ENCODE data around the gene HDAC10. TPM values are rescaled to one million over a fixed set of nuclear protein-coding genes. Genes with fewer than 3 reads are reported as not detected.
A peak's percentile ranks its signal among the peaks of the same experiment; 100 is the strongest.

Gene HDAC10
- total and polyA plus RNA-seq, 10 donors: 25.0 to 108 (median 69.9) TPM

- Histone ChIP-seq H3K4me3 (peak overlapping the region; percentile 20 to 91 (median 32)), H3K4me1 (peaks cover 77 to 100% (median 96%) of the 10 kb centered on the region in 6 donors), H3K9me3 (no peaks in the 10 kb centered on the region), H3K27ac (peak overlapping the region in 7 of 8 donors; percentile 43 to 96 (median 91)), H3K27me3 (replicated peaks in 1 of 7) (peaks cover 0 to 53% (median 9%) of the 10 kb centered on the region in 7 donors), H3K36me3 (peaks cover 0 to 20% (median 0%) of the 10 kb centered on the region in 6 donors)
- WGBS, 5 donors: 14 to 51% (median 24%) methylated on average over 6 to 59 of the region's 59 CpGs
- DNase-seq: no peak
- intact Hi-C loops (cut with DNase I; ENCODE audit: low total_unique reads): no loop called here
- TF ChIP-seq, protein P1, sequence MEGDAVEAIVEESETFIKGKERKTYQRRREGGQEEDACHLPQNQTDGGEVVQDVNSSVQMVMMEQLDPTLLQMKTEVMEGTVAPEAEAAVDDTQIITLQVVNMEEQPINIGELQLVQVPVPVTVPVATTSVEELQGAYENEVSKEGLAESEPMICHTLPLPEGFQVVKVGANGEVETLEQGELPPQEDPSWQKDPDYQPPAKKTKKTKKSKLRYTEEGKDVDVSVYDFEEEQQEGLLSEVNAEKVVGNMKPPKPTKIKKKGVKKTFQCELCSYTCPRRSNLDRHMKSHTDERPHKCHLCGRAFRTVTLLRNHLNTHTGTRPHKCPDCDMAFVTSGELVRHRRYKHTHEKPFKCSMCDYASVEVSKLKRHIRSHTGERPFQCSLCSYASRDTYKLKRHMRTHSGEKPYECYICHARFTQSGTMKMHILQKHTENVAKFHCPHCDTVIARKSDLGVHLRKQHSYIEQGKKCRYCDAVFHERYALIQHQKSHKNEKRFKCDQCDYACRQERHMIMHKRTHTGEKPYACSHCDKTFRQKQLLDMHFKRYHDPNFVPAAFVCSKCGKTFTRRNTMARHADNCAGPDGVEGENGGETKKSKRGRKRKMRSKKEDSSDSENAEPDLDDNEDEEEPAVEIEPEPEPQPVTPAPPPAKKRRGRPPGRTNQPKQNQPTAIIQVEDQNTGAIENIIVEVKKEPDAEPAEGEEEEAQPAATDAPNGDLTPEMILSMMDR (IDR thresholded peaks at IDR 0.05 in 8 of 11, conservative IDR thresholded peaks at IDR 0.05 in 3 of 11): peak in 2 of 11 experiments; percentile 12 to 44
- TF ChIP-seq POLR2A (IDR thresholded peaks at IDR 0.05) (no peak), POLR2AphosphoS5 (IDR thresholded peaks at IDR 0.05) (peak in 2 of 3 donors; percentile 24 to 46)
Measured at GRCh38 chr22:50298937-50299784, 48.1 kb upstream of the HDAC10 start.

- intact Hi-C loops (cut with DNase I; ENCODE audit: low total_unique reads): no loop called here
- Histone ChIP-seq H3K27ac (peak overlapping the region in 7 of 8 donors; percentile 29 to 96 (median 91)), H3K4me1 (peaks cover 76 to 100% (median 96%) of the 10 kb centered on the region in 6 donors), H3K36me3 (peaks cover 0 to 11% (median 0%) of the 10 kb centered on the region in 6 donors), H3K4me3 (peak overlapping the region in 1 of 8 donors; percentile 32), H3K27me3 (replicated peaks in 1 of 7) (peaks cover 0 to 55% (median 9%) of the 10 kb centered on the region in 7 donors), H3K9me3 (no peaks in the 10 kb centered on the region)
- TF ChIP-seq POLR2A (IDR thresholded peaks at IDR 0.05) (no peak), POLR2AphosphoS5 (IDR thresholded peaks at IDR 0.05) (no peak)
- TF ChIP-seq, protein P1 (IDR thresholded peaks at IDR 0.05 in 8 of 11, conservative IDR thresholded peaks at IDR 0.05 in 3 of 11): no peak
- 70 to 92% (median 85%) methylated on average over 4 of the region's 4 CpGs for WGBS, 5 donors
- no peak for DNase-seq
Measured at GRCh38 chr22:50298266-50298637, 47.2 kb upstream of the HDAC10 start.

- H3K4me1 ChIP-seq: peaks cover 75 to 100% (median 96%) of the 10 kb centered on the region in 6 donors
Measured at GRCh38 chr22:50297510-50298265, 46.6 kb upstream of the HDAC10 start.

GRCh38 chr22:50296658-50297490 is 45.8 kb upstream of the HDAC10 start:
- Histone ChIP-seq H3K4me1 (peaks cover 74 to 100% (median 96%) of the 10 kb centered on the region in 6 donors), H3K9me3 (no peaks in the 10 kb centered on the region), H3K36me3 (peaks cover 0 to 11% (median 0%) of the 10 kb centered on the region in 6 donors), H3K4me3 (peak overlapping the region in 2 of 8 donors; percentile 11 to 32), H3K27ac (peak overlapping the region; percentile 29 to 96 (median 81)), H3K27me3 (replicated peaks in 1 of 7) (peaks cover 0 to 69% (median 14%) of the 10 kb centered on the region in 7 donors)
- intact Hi-C loops (cut with DNase I; ENCODE audit: low total_unique reads): no loop called here
- no peak for DNase-seq
- no peak for TF ChIP-seq POLR2A (IDR thresholded peaks at IDR 0.05)
- peak in 2 of 3 donors; percentile 27 to 54 for TF ChIP-seq POLR2AphosphoS5 (IDR thresholded peaks at IDR 0.05)
- TF ChIP-seq, protein P1 (IDR thresholded peaks at IDR 0.05 in 8 of 11, conservative IDR thresholded peaks at IDR 0.05 in 3 of 11): no peak
- WGBS, 5 donors: 58 to 74% (median 66%) methylated on average over 18 to 29 of the region's 29 CpGs

More at GRCh38 chr22:50297510-50298265, 46.6 kb upstream of the HDAC10 start:
- Histone ChIP-seq H3K27me3 (replicated peaks in 1 of 7) (peaks cover 0 to 61% (median 10%) of the 10 kb centered on the region in 7 donors), H3K36me3 (peaks cover 0 to 7% (median 0%) of the 10 kb centered on the region in 6 donors), H3K9me3 (no peaks in the 10 kb centered on the region), H3K27ac (peak overlapping the region; percentile 29 to 96 (median 81)), H3K4me3 (peak overlapping the region in 2 of 8 donors; percentile 11 to 32)
- no peak for DNase-seq
- 73 to 85% (median 77%) methylated on average over 11 to 20 of the region's 20 CpGs for WGBS, 5 donors
- intact Hi-C loops (cut with DNase I; ENCODE audit: low total_unique reads): no loop called here
- TF ChIP-seq POLR2AphosphoS5 (IDR thresholded peaks at IDR 0.05) (peak in 1 of 3 donors; percentile 39), POLR2A (IDR thresholded peaks at IDR 0.05) (no peak)
